ENCODE measurements around the gene ZSCAN18.

- TF ChIP-seq MAX (CRISPR knock-in tag; IDR thresholded peaks at IDR 0.05) = no peak
- no peak for TF ChIP-seq CTCF (IDR thresholded peaks at IDR 0.05 in 2 of 3, conservative IDR thresholded peaks at IDR 0.05 in 1 of 3; ENCODE audit: insufficient read depth in 2 of 3, low read depth in 1 of 3, low read length in 3 of 3)
- TF ChIP-seq ZBTB43 (CRISPR knock-in tag; IDR thresholded peaks at IDR 0.05) = no peak
- TF ChIP-seq GABPA (tag; conservative IDR thresholded peaks at IDR 0.05; ENCODE audit: low read depth) = no peak
- TF ChIP-seq NR2C2 (CRISPR knock-in tag; IDR thresholded peaks at IDR 0.05) = no peak
- TF ChIP-seq NR2C2 (tag; IDR thresholded peaks at IDR 0.05) = no peak
- no peak for TF ChIP-seq HMGXB4 (CRISPR knock-in tag; IDR thresholded peaks at IDR 0.05)
- no peak for TF ChIP-seq TEAD4 (IDR thresholded peaks at IDR 0.05; ENCODE audit: low read length)
- TF ChIP-seq TEAD4 (CRISPR knock-in tag; IDR thresholded peaks at IDR 0.05; ENCODE audit: borderline replicate concordance) = no peak
- TF ChIP-seq SMAD2 (IDR thresholded peaks at IDR 0.05; ENCODE audit: low read depth, low read length) = no peak
- TF ChIP-seq ELF1 (tag; IDR thresholded peaks at IDR 0.05) = no peak
- no peak for TF ChIP-seq FOS (IDR thresholded peaks at IDR 0.05; ENCODE audit: extremely low read depth, insufficient read length)
Observed at GRCh38 chr19:58035863-58036262, 62.2 kb downstream of the ZSCAN18 start.
